Stimulated activated CD8-positive, alpha-beta memory T cell treated with anti-CD3 and anti-CD28 coated beads, Interleukin-7, amount 100 ng/mL, for 4 hours (primary cell): ENCODE data around the gene UBAP2.
A peak's percentile ranks its signal among the peaks of the same experiment; 100 is the strongest.

Experiments
- DNase-seq, 2 donors: peaks; one replicate each; pipeline ENCODE4 v3.0.0-alpha.2; 2020; ENCODE audit warnings: low read depth in 2 of 2

Gene UBAP2

GRCh38 chr9:34048727-34049629 lies at the start of gene UBAP2:
Gene UBAP2, minus strand, starts transcription at chr9:34048887. Its CDS starts 31,739 bp downstream, at chr9:34017148.
- peak; percentile 95 for DNase-seq

GRCh38 chr9:34098307-34098706 lies 49.6 kb upstream of the UBAP2 start:
- DNase-seq = no peak

GRCh38 chr9:34097865-34098264 lies 49.2 kb upstream of the UBAP2 start:
- DNase-seq = no peak

- no peak for DNase-seq
Observed at GRCh38 chr9:34096751-34097150, 48.1 kb upstream of the UBAP2 start.

- DNase-seq = no peak
Observed at GRCh38 chr9:34093578-34093977, 44.9 kb upstream of the UBAP2 start.

GRCh38 chr9:34089311-34089710 lies 40.6 kb upstream of the UBAP2 start:
- no peak for DNase-seq

- no peak for DNase-seq
Observed at GRCh38 chr9:34087370-34087769, 38.7 kb upstream of the UBAP2 start.

GRCh38 chr9:34086864-34087263 lies 38.2 kb upstream of the UBAP2 start:
- no peak for DNase-seq

- no peak for DNase-seq
Observed at GRCh38 chr9:34085581-34086500, 37.2 kb upstream of the UBAP2 start.

GRCh38 chr9:34084562-34084961 lies 35.9 kb upstream of the UBAP2 start:
- no peak for DNase-seq

- no peak for DNase-seq
Observed at GRCh38 chr9:34079181-34079580, 30.5 kb upstream of the UBAP2 start.

GRCh38 chr9:34072868-34073590 lies 24.3 kb upstream of the UBAP2 start:
- no peak for DNase-seq

- no peak for DNase-seq
Observed at GRCh38 chr9:34072410-34072809, 23.7 kb upstream of the UBAP2 start.

- DNase-seq = no peak
Observed at GRCh38 chr9:34070606-34071324, 22.1 kb upstream of the UBAP2 start.

GRCh38 chr9:34069831-34070230 lies 21.1 kb upstream of the UBAP2 start:
- no peak for DNase-seq

- no peak for DNase-seq
Observed at GRCh38 chr9:34065541-34065940, 16.9 kb upstream of the UBAP2 start.

- no peak for DNase-seq
Observed at GRCh38 chr9:34059954-34060353, 11.3 kb upstream of the UBAP2 start.

GRCh38 chr9:34059281-34059680 lies 10.6 kb upstream of the UBAP2 start:
- no peak for DNase-seq

- DNase-seq = no peak
Observed at GRCh38 chr9:34049630-34050384, 1.1 kb upstream of the UBAP2 start.
